ENCODE measurements around the gene ITSN2. TPM values are rescaled to one million over a fixed set of nuclear protein-coding genes. Genes with fewer than 3 reads are reported as not detected.

ITSN2 gene
- total RNA-seq, 1 donor from 2014 or later, result 75.3 TPM

DNA sequence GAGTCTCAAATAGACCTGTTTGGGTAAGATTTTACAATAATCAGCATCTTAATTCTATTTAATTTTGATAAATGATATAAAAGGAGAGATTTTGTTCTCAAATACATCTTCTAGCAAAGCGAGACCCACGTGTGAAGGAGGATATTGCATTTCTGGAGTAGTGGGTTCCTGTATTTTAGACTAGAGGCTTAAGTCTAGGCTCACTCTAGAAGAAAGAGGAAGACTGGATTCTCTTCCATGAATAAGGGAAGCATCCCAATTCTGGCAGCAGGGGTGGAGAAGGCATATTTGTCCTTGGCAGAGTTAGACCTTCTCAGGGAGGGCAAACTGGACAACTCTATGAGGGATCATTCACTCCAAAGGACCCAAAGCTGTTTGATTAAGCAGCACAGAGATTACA, 196.7 kb downstream of the ITSN2 start:
- intact Hi-C loops (cut with DNase I), result no loop called here
- ATAC-seq, result no peak
- no peak for DNase-seq (ENCODE audit: low spot score)

DNA sequence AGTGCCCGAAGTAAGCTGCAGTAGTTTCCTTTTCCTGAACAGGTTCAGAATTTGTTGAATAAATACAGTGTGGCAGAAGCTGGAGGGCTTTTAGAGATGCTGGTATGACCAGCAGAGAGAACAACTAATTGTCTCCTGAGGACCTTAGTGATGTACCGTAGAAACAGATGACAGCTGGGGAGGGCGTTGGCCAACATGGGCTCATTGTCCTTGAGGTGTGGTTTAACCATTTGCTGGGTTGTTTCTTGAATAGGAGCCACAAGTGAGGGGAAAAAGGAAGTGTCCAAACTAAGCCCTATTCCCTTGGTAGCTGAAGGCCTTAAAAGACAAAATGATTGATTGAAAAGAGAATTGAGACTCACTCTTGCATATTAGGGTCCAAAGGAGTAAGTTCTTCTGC, 197.2 kb downstream of the ITSN2 start:
- ATAC-seq, result no peak
- intact Hi-C loops (cut with DNase I), result no loop called here

DNA sequence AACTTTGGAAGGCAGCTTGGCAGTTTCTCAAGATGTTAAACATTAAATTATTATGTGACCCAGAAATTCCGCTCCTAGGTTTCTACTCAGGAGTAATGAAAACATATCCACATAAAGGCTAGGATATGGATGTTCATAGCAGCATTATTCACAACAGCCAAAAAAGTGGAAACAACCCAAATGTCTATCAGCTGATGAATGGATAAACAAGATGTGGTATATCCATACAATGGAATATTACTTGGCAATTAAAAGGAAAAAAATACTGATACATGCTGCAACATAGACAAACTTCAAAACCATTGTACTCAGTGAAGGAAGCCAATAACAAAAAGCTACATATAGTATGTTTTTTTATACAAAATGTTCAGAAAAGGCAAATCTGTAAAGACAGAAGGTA, 197.8 kb downstream of the ITSN2 start:
- intact Hi-C loops (cut with DNase I), result no loop called here
- DNase-seq (ENCODE audit: low spot score), result no peak
- ATAC-seq, result no peak

More for the DNA sequence above, 197.2 kb downstream of the ITSN2 start:
- DNase-seq (ENCODE audit: low spot score), result no peak

DNA sequence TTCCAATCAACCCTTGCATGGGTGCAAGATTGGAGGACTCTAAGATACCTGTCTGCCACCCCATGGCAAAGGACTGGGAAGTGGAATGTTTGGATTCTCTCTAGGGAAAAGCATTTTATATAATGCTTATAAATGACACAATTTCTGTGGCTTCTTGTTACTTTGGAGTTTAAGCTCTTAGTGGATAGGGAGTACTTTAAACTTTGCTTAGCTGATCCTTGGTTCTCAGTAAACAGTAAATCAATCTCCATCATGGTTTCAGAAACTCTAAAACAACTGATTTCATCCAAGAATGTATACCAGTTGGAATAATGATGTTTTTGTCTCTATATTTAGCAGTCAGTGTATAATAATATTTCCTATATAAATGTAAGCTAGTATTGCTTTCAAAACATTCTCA, 199.6 kb downstream of the ITSN2 start:
- no peak for ATAC-seq

DNA sequence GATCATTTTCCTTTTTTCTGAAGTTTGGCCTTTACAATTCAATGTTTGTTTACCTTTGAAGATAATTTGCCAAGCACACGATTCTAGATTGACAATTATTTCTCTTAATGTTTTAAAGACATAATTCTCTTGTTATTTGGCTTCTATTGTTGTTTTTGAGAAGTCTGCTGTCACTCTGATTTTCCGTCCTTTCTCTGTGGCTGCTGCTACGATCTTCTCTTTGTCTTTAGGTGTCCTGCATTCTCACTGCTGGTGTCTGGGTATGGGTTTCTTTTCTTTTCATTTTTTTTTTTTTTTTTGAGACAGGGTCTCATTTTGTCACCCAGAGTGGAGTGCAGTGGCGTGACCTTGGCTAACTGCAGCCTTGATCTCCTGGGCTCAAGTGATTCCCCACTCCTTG, 200.6 kb downstream of the ITSN2 start:
- ATAC-seq, result no peak
- no peak for DNase-seq (ENCODE audit: low spot score)
- intact Hi-C loops (cut with DNase I), result no loop called here

More for the DNA sequence above, 199.6 kb downstream of the ITSN2 start:
- no peak for DNase-seq (ENCODE audit: low spot score)
- intact Hi-C loops (cut with DNase I), result no loop called here

DNA sequence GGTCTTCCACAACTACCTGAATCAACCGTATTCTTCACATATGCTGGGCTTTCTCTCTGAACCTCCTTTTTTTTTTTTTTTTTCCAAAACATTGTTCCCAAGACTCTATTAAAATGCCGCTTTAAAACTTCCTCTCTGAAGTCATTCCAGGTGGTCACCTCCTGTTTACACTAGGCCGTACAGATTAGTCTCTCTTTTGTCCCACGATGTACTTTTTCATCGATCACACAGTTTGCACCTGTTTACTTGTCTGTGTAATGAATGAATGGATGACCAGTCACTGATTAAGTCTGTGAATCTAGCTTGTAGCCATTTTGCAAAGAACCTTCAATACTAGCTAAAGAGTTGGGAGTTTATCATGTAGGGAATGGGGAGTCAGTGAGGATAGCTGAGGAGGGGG, 202.2 kb downstream of the ITSN2 start:
- DNase-seq (ENCODE audit: low spot score) (no peak), ATAC-seq (no peak)
- intact Hi-C loops (cut with DNase I), result no loop called here

DNA sequence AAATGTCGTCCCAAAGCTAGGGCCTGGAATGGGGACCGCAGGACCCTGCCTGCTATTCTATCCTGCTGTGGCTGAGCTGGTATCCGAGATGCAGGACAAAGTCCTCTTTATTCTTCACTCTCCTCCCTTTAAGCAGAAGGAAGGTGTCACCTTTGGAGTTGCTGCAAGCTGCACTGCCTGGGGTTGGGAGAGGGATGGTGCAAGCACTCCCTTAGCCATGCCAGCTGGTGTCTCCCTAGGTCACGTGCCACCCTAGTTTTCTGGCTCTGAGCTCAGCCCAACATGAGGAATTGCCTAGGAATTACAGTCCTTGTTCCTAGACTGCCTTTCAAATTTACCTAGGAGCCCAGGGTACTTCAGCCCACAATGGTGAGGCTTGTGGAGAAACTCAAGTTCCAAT, 206.9 kb downstream of the ITSN2 start:
- intact Hi-C loops (cut with DNase I), result no loop called here
- ATAC-seq (no peak), DNase-seq (ENCODE audit: low spot score) (no peak)

Other genes starting within 250 kb of the ITSN2 start
- 1.5 TPM for gene PFN4, start 237.2 kb downstream of the ITSN2 start, total RNA-seq
- 61.4 TPM for gene FAM228B, start 237.1 kb downstream of the ITSN2 start, total RNA-seq
- 3.9 TPM for gene FAM228A, start 185.5 kb downstream of the ITSN2 start, total RNA-seq
- gene NCOA1, start 130.7 kb upstream of the ITSN2 start, total RNA-seq, result 89.7 TPM

Data from sciatic nerve (tissue), 2 donors.